Left lung (tissue), 10 donors: ENCODE measurements around the gene DNAAF8. TPM values are rescaled to one million over a fixed set of nuclear protein-coding genes. Genes with fewer than 3 reads are reported as not detected.
A peak's percentile ranks its signal among the peaks of the same experiment; 100 is the strongest.
"Not testable (repeated sequence)": the region's sequence is repeated elsewhere in the genome, so short reads cannot be mapped to it uniquely, and the experiment has no call there.

Experiments used
- ATAC-seq: fragments of 200-7000 bp; cut with Tn5 transposase; one replicate; pipeline ENCODE4 v1.9.1; 2020; ENCODE audit warnings: moderate library complexity
- DNase-seq, 4 donors: peaks; one replicate each; pipeline ENCODE4 v3.0.0-alpha.2; 2013 to 2020
- H3K27ac ChIP-seq, 2 donors: fragments of 200-600 bp; sonication (generic) in 1 of 2; one replicate each; pipeline versions ENCODE4 v1.5.0 to v1.8.0; 2020 to 2021
- H3K27me3 ChIP-seq, 2 donors: fragments of 200-600 bp; sonication (generic) in 1 of 2; one replicate each; pipeline versions ENCODE4 v1.5.0 to v1.8.0; 2020 to 2021
- H3K36me3 ChIP-seq, 2 donors: fragments of 200-600 bp; sonication (generic) in 1 of 2; one replicate each; pipeline versions ENCODE4 v1.5.0 to v1.8.0; 2020 to 2021
- H3K4me1 ChIP-seq, 2 donors: fragments of 200-600 bp; one replicate each; pipeline ENCODE4 v1.8.0; 2021
- H3K4me3 ChIP-seq, 2 donors: fragments of 200-600 bp; sonication (generic) in 1 of 2; one replicate each; pipeline versions ENCODE4 v1.5.0 to v1.8.0; 2020 to 2021; ENCODE audit warnings: mild to moderate bottlenecking in 1 of 2
- H3K9me3 ChIP-seq, 2 donors: fragments of 200-600 bp; sonication (generic) in 1 of 2; one replicate each; pipeline versions ENCODE4 v1.5.0 to v1.8.0; 2020 to 2021
- intact Hi-C, 2 donors: fragments of 100-400 bp; cut with DNase I; formaldehyde crosslinking; loops; one replicate each; pipeline versions ENCODE4 v1.11.2 to v1.14.2; 2022
- polyA plus RNA-seq, 6 donors: library from polyadenylated mRNA; unstranded; fragments of 120-200 nt; gene quantifications; one replicate each; pipeline ENCODE4 v1.2.1, GENCODE V29; 2013; ENCODE audit not compliant: insufficient read length in 6 of 6
- total RNA-seq, 2 donors: library from RNA; stranded (reverse); fragmentation: NEBNext Ultra II Directional; extraction: Animal tissue kit (Norgen Biotek cat#: 25700); gene quantifications; one replicate each; pipeline ENCODE4 v1.2.1, GENCODE V29; 2021
- TF ChIP-seq, protein P1 (sequence below), 2 donors: fragments of 200-600 bp; sonication (generic) in 1 of 2; IDR thresholded peaks; one replicate each; pipeline versions ENCODE4 v1.5.0 to v1.8.0; 2021; ENCODE audit warnings: antibody characterized with exemption in 2 of 2
- donor health status: DM: no; HTN: yes; CAD: no.
- donor health status: DM: no; HTN: no; CAD: no.

DNAAF8 gene
- total and polyA plus RNA-seq, 8 donors = 1.2 to 4.2 (median 2.9) TPM

DNA sequence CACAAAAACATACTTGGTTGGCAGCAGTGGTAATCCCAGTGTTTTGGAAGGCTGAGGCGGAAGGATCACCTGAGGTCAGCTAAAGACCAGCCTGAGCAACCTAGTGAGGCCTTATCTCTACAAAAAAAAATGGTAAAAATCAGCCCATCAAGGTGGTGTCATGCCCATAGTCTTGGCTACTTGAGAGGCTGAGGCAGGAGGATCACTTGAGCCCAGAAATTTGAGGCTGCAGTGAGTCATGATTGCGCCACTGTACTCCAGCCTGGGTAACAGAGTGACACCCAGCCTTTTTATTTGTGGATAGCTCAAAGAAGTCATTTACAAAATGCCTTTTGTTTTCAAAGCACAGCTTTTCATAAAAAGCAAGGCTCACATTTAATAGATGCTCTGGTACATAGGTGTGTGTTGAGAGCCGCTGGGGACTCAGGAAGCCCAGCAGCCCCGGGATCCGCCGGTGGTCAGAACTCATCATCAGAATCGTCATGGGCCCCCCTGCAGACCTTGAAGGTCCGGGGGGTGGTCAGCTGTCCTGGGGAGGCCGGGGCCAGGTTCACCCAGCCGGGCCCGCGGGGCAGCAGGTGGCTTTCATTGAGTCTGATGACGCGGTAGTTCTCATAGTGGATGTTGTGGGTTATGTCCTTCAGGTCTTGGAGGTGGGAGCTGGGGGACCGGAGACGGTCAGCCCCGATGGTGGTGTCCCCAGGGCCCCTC lies 43.2 kb downstream of the DNAAF8 start:
- no peak for DNase-seq
- Histone ChIP-seq H3K27me3 (no peaks in the 10 kb centered on the region), H3K36me3 (no peaks in the 10 kb centered on the region), H3K27ac (no peak overlapping the region), H3K4me3 (no peak overlapping the region), H3K9me3 (no peaks in the 10 kb centered on the region), H3K4me1 (peaks cover 0 to 6% of the 10 kb centered on the region in 2 donors)
- intact Hi-C loops = no loop called here
- ATAC-seq = no peak
- TF ChIP-seq, protein P1, sequence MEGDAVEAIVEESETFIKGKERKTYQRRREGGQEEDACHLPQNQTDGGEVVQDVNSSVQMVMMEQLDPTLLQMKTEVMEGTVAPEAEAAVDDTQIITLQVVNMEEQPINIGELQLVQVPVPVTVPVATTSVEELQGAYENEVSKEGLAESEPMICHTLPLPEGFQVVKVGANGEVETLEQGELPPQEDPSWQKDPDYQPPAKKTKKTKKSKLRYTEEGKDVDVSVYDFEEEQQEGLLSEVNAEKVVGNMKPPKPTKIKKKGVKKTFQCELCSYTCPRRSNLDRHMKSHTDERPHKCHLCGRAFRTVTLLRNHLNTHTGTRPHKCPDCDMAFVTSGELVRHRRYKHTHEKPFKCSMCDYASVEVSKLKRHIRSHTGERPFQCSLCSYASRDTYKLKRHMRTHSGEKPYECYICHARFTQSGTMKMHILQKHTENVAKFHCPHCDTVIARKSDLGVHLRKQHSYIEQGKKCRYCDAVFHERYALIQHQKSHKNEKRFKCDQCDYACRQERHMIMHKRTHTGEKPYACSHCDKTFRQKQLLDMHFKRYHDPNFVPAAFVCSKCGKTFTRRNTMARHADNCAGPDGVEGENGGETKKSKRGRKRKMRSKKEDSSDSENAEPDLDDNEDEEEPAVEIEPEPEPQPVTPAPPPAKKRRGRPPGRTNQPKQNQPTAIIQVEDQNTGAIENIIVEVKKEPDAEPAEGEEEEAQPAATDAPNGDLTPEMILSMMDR (IDR thresholded peaks at IDR 0.05) = no peak

DNA sequence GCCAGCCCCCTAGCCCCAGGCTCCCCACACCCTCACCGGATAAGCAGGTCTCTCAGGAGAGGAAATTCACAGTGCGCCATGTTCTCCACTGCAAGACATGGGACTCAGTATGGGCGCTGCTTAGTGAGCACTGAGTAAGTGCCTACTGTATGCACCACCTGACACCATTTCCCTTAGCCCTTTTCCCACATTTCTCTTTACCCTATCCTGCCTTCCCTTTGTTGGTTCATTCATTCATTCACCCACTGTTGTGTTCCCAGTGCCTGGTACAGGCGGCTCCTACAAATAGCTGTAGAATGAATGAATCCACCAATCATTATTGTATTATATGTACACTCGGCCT lies 43.7 kb downstream of the DNAAF8 start:
- H3K27me3 ChIP-seq = no peaks in the 10 kb centered on the region
- TF ChIP-seq, protein P1 (IDR thresholded peaks at IDR 0.05) = no peak
- H3K9me3 ChIP-seq = no peaks in the 10 kb centered on the region
- no peak overlapping the region for H3K4me3 ChIP-seq
- ATAC-seq (no peak), DNase-seq (no peak)
- no peak overlapping the region for H3K27ac ChIP-seq
- no peaks in the 10 kb centered on the region for H3K36me3 ChIP-seq
- intact Hi-C loops = no loop called here
- peaks cover 0 to 6% of the 10 kb centered on the region in 2 donors for H3K4me1 ChIP-seq

DNA sequence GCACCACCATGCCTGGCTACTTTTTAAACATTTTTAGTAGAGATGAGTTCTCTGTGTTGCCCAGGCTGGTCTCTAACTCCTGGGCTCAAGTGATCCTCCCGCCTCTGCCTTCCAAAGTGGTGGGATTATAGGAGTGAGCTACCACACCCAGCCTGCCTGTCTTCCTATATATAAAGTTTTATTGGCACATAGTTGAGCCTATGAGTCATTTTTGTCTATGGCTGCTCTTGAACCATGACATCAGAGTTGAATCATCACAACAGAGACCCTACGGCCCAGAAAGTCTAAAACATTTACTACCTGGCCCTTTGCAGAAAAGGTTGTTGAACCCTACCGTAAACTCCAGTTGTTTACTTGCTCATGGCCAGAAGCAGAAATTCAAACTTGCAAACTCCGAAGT lies 45.9 kb downstream of the DNAAF8 start:
- TF ChIP-seq, protein P1 (IDR thresholded peaks at IDR 0.05) = no peak
- DNase-seq = no peak
- no peaks in the 10 kb centered on the region for H3K9me3 ChIP-seq
- H3K36me3 ChIP-seq = no peaks in the 10 kb centered on the region
- H3K27me3 ChIP-seq = no peaks in the 10 kb centered on the region
- no peak overlapping the region for H3K4me3 ChIP-seq
- intact Hi-C loops = no loop called here
- H3K4me1 ChIP-seq = peaks cover 0 to 2% of the 10 kb centered on the region in 2 donors
- ATAC-seq = no peak
- no peak overlapping the region for H3K27ac ChIP-seq

DNA sequence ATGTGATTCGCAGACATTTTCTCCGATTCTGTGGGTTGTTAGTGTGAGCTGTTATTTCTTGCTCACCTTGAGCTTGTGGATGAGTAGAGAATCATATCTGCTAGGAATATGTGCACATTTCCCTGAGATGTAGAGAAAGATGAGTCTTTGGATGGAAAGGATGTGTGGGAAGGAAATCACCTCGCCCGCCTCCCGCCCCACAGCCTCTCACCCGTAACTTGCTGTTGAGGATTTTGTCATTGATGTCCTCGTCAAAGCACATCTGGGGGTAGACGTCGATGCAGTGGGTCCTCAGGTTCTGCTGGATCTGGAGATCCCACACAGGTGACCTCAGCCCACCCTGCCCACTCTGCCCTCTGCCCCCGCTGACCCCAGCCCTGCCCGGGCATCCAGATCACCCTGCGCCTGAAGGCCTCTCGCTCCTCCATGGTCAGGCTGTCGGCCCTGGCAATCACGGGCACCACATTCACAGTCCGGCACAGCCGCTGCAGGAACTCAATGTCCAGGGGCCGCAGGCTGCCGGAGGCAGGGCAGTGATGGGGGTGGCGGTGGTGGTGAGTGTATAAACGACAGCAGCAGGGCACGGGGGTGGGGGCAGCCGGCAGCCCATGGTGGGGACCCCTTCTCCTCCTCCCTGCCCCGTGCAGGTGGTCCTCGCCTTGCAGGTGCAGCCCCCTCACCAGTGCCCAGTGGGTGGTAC lies 49.1 kb downstream of the DNAAF8 start:
- ATAC-seq (no peak), DNase-seq (no peak)
- Histone ChIP-seq H3K27me3 (no peaks in the 10 kb centered on the region), H3K4me1 (no peaks in the 10 kb centered on the region), H3K27ac (no peak overlapping the region), H3K4me3 (no peak overlapping the region), H3K9me3 (no peaks in the 10 kb centered on the region), H3K36me3 (no peaks in the 10 kb centered on the region)
- intact Hi-C loops = no loop called here
- TF ChIP-seq, protein P1 (IDR thresholded peaks at IDR 0.05) = no peak

DNA sequence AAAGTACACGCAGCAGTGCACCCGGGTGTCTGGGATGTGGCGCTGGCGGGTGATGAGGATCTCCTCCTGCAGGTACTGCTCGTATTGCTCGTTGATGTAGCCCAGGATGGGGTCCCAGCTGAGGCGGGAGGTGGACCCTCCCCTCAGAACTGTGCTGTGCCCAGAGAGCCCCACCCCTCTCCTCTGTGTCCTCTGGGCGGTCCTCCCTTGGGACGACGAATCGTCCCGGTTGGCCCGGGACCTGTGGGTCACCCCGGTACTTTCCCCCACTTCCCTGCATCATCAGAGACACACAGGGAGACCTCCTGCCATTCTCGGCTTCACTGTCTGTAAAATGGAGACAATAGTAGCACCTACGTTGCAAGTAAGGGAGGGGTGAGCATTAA lies 49.6 kb downstream of the DNAAF8 start:
- Histone ChIP-seq H3K4me1 (no peaks in the 10 kb centered on the region), H3K27ac (no peak overlapping the region), H3K9me3 (no peaks in the 10 kb centered on the region), H3K36me3 (no peaks in the 10 kb centered on the region), H3K27me3 (no peaks in the 10 kb centered on the region), H3K4me3 (no peak overlapping the region)
- intact Hi-C loops = no loop called here
- TF ChIP-seq, protein P1 (IDR thresholded peaks at IDR 0.05) = no peak
- DNase-seq (peak in 1 of 4 donors; percentile 54), ATAC-seq (no peak)

DNA sequence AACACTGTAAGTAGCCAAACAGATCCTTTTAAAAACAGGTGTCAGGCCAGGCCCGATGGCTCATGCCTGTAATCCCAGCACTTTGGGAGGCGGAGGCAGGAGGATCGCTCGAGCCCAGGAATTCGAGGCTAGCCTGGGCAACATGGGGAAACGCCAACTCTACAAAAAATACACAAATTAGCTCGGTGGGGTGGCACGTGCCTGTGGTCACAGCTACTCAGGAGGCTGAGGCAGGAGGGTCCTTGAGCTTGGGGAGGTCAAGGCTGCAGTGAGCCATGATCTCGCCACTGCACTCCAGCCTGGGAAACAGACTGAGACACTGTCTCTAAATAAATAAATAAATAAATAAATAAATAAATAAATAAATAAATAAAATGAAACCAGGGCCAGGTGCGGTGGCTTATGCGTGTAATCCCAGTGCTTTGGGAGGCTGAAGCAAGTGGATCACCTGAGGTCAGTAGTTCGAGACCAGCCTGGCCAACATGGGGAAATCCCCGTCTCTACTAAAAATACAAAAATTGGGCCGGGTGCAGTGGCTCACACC lies 50.2 kb downstream of the DNAAF8 start:
- H3K4me1 ChIP-seq, H3K4me3 ChIP-seq, H3K27ac ChIP-seq, ATAC-seq, H3K36me3 ChIP-seq, intact Hi-C loops, H3K27me3 ChIP-seq, H3K9me3 ChIP-seq: not testable (repeated sequence)
- peak in 1 of 4 donors; percentile 37 for DNase-seq
